NCI-H2029 treated with DMSO at 0.1 percent for 48 hours (cell line): ENCODE data around the gene HOXA10.

Source experiments
- DNase-seq: peaks from one replicate; lab custom pipeline; 2025; lab: John Stamatoyannopoulos, UW

The HOXA10 gene

GRCh38 chr7:27189997-27190748 lies 16.1 kb upstream of the HOXA10 start:
- no peak for DNase-seq

GRCh38 chr7:27189295-27189996 lies 15.3 kb upstream of the HOXA10 start:
- DNase-seq = no peak

GRCh38 chr7:27188386-27189294 lies 14.5 kb upstream of the HOXA10 start:
- no peak for DNase-seq

- no peak for DNase-seq
These were observed 13.6 kb upstream of the HOXA10 start for GRCh38 chr7:27187475-27188385.

GRCh38 chr7:27186668-27187474 lies 12.8 kb upstream of the HOXA10 start:
- DNase-seq = no peak

- DNase-seq = no peak
These were observed 11.9 kb upstream of the HOXA10 start for GRCh38 chr7:27185854-27186667.

- DNase-seq = no peak
These were observed 11.1 kb upstream of the HOXA10 start, which contains the start of gene HOXA11 for GRCh38 chr7:27185013-27185853. HOXA11 (minus strand) TSS chr7:27185232; CDS start chr7:27185144, 88 bp downstream.

- no peak for DNase-seq
These were observed 10.4 kb upstream of the HOXA10 start for GRCh38 chr7:27184337-27185012.

- DNase-seq = no peak
These were observed 9.7 kb upstream of the HOXA10 start for GRCh38 chr7:27183682-27184336.

- DNase-seq = no peak
These were observed 9.0 kb upstream of the HOXA10 start for GRCh38 chr7:27182861-27183681.

- no peak for DNase-seq
These were observed 8.2 kb upstream of the HOXA10 start for GRCh38 chr7:27182285-27182841.

- no peak for DNase-seq
These were observed 7.7 kb upstream of the HOXA10 start for GRCh38 chr7:27181795-27182275.

- no peak for DNase-seq
These were observed 6.6 kb upstream of the HOXA10 start for GRCh38 chr7:27180431-27181420.

- no peak for DNase-seq
These were observed 5.6 kb upstream of the HOXA10 start for GRCh38 chr7:27179503-27180430.
